GM23248 (cell line): ENCODE data around the gene FGF14.
"Not testable (repeated sequence)": the region's sequence is repeated elsewhere in the genome, so short reads cannot be mapped to it uniquely, and the experiment has no call there.

Source experiments
- EZH2 ChIP-seq: fragments of 200-600 bp; sonication (generic); IDR thresholded peaks from 2 replicates; pipeline ENCODE4 v1.6.1; 2018; ENCODE audit warnings: antibody characterized with exemption, mild to moderate bottlenecking; ENCODE audit not compliant: insufficient read depth, poor library complexity, severe bottlenecking
- EZH2phosphoT487 ChIP-seq: fragments of 200-600 bp; sonication (generic); IDR thresholded peaks from 2 replicates; pipeline ENCODE4 v1.6.1; 2018; ENCODE audit warnings: antibody characterized with exemption, moderate library complexity, mild to moderate bottlenecking, low read depth; ENCODE audit not compliant: insufficient read depth

- not testable (repeated sequence) for TF ChIP-seq EZH2phosphoT487, EZH2
Measured at GRCh38 chr13:102011455-102011854, 390.4 kb downstream of the FGF14 start.
